GM12801 (cell line): ENCODE data around the gene ITGAV.
A peak's percentile ranks its signal among the peaks of the same experiment; 100 is the strongest.

Experiments
- TF ChIP-seq, protein P1 (sequence below): IDR thresholded peaks from one replicate; pipeline ENCODE4 v1.5.1; 2011; ENCODE audit warnings: control low read depth; ENCODE audit not compliant: insufficient read length; ENCODE audit errors: extremely low read depth

ITGAV gene

DNA sequence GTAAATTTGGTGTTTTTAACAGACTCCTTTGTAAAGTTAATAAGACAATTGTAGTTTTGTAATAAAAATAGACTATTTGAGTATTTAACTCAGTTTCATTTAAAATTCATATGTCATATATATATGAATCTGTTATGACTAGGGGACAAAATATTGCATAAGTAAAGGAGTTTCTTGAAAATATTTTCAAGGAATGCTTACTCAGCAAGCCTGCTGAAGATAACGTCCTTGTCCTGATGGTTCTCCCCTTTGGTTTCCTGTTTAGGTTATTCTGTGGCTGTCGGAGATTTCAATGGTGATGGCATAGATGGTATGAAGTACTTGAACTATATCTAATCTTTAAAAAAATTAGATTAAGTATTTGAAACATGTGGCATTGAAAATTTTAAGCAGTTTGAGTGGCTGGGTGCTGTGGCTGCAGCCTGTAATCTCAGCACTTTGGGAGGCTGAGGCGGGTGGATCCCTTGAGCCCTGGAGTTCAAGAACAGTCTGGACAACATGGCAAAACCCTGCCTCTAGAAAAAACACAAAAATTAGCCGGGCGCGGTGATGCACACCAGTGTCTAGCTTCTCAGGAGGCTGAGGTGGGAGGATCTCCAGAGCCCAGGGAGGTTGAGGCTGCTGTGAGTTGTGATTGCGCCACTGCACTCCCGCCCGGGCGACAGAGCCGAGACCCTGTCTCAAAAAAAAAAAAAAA, 47.1 kb downstream of the ITGAV start:
- TF ChIP-seq, protein P1, sequence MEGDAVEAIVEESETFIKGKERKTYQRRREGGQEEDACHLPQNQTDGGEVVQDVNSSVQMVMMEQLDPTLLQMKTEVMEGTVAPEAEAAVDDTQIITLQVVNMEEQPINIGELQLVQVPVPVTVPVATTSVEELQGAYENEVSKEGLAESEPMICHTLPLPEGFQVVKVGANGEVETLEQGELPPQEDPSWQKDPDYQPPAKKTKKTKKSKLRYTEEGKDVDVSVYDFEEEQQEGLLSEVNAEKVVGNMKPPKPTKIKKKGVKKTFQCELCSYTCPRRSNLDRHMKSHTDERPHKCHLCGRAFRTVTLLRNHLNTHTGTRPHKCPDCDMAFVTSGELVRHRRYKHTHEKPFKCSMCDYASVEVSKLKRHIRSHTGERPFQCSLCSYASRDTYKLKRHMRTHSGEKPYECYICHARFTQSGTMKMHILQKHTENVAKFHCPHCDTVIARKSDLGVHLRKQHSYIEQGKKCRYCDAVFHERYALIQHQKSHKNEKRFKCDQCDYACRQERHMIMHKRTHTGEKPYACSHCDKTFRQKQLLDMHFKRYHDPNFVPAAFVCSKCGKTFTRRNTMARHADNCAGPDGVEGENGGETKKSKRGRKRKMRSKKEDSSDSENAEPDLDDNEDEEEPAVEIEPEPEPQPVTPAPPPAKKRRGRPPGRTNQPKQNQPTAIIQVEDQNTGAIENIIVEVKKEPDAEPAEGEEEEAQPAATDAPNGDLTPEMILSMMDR: no peak

DNA sequence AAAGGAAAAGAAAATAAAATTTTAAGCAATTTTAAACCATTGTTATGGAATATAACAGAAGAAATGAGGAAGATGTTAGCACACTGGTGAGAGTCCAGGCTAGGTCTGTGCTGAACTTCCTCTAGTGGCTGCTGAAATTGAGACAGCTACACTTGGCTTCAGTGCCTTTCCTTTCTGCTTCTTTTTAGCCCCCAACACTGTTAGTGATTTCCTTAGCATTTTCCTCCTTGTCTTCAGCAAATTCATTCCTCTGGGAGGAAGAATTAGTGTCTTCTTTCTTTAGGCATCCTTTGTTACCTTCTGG, 47.6 kb downstream of the ITGAV start:
- TF ChIP-seq, protein P1: no peak

DNA sequence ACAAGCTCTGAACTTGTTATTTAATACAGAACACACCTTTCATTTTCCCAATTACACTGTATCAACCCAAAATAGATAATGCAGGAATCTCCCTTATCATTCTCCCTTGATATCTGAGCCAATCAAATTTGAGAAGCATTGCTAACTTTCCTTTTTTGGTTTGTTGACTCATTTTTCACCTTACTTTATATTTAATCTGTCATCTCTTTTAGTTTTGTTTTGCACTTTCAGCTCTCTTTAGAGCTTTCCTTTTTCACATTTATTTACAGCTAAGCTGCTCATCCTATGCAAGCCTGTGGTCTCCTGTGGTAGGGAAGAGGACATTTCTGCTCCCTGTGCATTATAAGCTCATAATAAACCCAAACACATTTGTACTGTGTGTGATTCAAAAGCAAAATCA, 50.1 kb downstream of the ITGAV start:
- TF ChIP-seq, protein P1: no peak

DNA sequence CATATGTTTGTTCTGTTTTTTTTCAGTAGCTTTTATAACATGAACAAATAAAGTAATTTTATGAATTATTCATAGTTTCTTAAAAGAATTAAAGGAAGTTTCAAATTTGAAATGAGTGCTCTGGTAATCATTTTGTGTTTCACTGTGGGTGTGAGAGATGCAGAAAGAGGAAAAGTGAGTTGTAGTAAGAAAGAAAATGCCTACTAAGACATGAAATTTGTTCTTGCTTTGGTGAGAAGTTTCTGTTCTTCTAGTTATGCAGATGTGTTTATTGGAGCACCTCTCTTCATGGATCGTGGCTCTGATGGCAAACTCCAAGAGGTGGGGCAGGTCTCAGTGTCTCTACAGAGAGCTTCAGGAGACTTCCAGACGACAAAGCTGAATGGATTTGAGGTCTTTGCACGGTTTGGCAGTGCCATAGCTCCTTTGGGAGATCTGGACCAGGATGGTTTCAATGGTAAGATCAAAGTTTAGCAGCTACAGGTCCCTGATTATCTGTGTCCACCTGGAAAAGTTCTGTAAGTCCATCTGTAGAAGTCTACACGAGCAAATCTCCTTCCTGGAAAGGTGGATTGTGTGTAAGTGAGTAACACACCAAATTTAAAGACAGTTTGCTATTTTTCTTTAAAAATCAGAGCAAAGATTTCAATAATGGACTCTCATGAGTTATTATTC, 51.4 kb downstream of the ITGAV start:
- TF ChIP-seq, protein P1: no peak

DNA sequence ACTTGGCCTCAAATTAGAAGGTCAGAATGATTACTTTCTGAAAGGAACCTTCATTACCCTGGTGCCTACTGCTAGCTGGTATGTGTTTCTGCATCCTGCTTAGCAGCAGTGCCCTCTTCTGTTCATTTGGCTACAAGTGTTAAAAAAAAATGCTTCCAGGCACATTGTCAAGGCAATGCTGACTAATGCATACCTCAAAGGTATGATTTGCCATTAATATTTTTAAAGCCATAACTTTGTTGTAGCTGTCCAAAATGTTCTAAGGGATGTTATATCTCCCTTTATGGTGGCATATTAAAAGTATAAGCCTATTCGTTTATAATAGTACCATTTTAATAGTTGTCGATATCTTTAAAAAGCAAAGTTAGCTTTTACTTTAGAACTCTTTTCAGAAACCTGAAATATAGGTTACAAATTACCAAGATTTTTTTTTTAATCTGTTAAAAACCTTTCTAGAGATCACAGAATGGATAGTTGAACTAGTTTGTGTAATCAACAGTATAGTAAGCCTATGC, 52.0 kb downstream of the ITGAV start:
- TF ChIP-seq, protein P1: peak; percentile 20

DNA sequence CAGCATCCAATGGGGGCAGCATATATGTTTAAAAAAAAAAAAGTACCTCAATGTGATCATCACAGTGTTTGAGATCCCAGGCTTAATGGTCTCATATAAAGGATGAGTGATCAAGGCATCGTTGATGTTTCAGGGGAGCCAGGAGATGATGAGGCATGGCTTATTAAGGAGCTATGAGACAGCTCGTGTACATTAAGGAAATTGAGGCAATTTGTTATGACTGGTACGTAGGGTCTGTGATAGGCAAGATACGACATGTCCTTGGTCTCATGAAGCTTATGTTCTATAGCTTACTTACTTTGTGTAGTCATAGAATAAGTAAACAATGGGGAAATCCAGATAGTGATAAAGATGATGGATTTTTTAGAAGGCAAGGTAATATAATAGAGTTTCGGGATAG, 54.9 kb downstream of the ITGAV start:
- TF ChIP-seq, protein P1: no peak

DNA sequence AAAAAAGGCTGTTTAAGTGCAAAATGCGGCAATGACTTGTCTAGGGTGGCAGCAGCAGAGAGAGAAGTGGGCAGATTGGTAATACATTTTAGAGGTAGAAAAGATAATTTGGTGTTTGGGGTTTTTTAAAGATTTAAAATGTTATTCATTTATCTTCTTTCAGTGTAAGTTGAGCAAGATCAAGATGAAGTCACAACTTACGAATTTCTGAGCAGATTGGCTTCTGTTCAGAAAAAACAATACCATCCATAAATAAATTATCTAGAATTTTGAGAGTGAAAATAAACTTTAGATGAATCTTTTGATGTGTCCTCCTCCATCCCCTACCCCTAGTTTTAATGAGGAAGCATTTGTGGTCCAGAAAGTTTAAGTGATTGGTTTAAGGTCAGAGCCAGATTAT, 56.1 kb downstream of the ITGAV start:
- TF ChIP-seq, protein P1: no peak
